ENCODE data around the gene SERPINA4.

SERPINA4 gene

DNA sequence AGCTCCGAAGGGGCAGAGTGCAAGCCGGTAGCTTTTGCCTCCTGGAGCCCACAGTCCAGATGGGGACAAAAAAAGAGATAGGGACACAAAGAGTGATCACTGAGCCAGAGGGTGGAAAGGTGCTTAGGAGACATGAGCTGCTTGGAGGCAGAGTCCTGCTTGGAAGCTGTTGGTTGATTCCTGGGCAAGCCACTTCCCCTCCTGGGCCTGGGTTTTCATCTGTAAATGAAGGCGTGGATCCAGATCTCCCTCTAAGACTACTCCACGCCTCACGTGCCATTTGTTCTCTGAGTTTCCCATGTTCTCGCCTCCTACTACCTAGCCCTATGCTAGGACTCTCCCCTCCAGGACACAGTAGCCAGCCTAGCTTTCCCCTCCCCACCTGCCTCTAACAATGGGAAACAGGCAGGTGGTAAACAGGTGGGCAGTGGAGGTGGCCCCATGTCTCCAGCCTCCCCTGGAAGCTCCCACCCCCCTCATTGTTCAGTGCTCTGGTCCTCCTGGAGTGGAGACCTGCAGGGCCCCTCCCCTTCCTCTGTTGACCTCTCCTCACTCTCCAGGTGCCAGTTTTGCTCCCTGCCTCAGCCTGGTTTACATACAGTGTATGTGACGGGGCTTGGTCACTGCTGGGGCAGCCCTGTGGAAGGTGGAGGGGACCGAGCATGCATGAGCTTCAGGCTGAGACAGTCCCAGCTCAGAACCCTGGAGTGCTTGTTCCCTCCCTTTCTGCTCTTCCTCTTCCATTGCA is 54.8 kb downstream of the SERPINA4 start:
- Histone ChIP-seq H3K27ac (ENCODE audit: low read depth, low read length) (no peak overlapping the region), H3F3A (ENCODE audit: control insufficient read depth, insufficient read depth) (no peaks in the 10 kb centered on the region), H3K4me1 (ENCODE audit: control insufficient read depth, low read length) (no peaks in the 10 kb centered on the region), H3K9me2 (replicated peaks; ENCODE audit: control insufficient read depth, low read length) (no peaks in the 10 kb centered on the region), H3K36me3 (ENCODE audit: control insufficient read depth, low read length) (no peaks in the 10 kb centered on the region), H3K4me3 (ENCODE audit: low read length) (no peak overlapping the region), H3K79me2 (ENCODE audit: control insufficient read depth, low read length) (no peaks in the 10 kb centered on the region), H3K9me3 (ENCODE audit: control insufficient read depth, insufficient read depth, low read length) (peaks cover 24% of the 10 kb centered on the region), H3K4me2 (ENCODE audit: low read length) (no peak overlapping the region), H3K27me3 (ENCODE audit: control insufficient read depth, low read length) (no peaks in the 10 kb centered on the region), H4K20me1 (ENCODE audit: control insufficient read depth, insufficient read depth, low read depth, low read length) (no peaks in the 10 kb centered on the region)
- no peak for TF ChIP-seq EZH2phosphoT487 (IDR thresholded peaks at IDR 0.05; ENCODE audit: borderline replicate concordance, low read length)
- TF ChIP-seq, protein P1, sequence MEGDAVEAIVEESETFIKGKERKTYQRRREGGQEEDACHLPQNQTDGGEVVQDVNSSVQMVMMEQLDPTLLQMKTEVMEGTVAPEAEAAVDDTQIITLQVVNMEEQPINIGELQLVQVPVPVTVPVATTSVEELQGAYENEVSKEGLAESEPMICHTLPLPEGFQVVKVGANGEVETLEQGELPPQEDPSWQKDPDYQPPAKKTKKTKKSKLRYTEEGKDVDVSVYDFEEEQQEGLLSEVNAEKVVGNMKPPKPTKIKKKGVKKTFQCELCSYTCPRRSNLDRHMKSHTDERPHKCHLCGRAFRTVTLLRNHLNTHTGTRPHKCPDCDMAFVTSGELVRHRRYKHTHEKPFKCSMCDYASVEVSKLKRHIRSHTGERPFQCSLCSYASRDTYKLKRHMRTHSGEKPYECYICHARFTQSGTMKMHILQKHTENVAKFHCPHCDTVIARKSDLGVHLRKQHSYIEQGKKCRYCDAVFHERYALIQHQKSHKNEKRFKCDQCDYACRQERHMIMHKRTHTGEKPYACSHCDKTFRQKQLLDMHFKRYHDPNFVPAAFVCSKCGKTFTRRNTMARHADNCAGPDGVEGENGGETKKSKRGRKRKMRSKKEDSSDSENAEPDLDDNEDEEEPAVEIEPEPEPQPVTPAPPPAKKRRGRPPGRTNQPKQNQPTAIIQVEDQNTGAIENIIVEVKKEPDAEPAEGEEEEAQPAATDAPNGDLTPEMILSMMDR (IDR thresholded peaks at IDR 0.05; ENCODE audit: low read depth, low read length, poor library complexity, severe bottlenecking) = no peak

- Histone ChIP-seq H3K36me3 (ENCODE audit: control insufficient read depth, low read length) (no peaks in the 10 kb centered on the region), H3K4me2 (ENCODE audit: low read length) (no peak overlapping the region), H3K4me1 (ENCODE audit: control insufficient read depth, low read length) (no peaks in the 10 kb centered on the region), H3K79me2 (ENCODE audit: control insufficient read depth, low read length) (no peaks in the 10 kb centered on the region), H3K9me3 (ENCODE audit: control insufficient read depth, insufficient read depth, low read length) (peaks cover 24% of the 10 kb centered on the region), H3K4me3 (ENCODE audit: low read length) (no peak overlapping the region), H3K27ac (ENCODE audit: low read depth, low read length) (no peak overlapping the region), H3F3A (ENCODE audit: control insufficient read depth, insufficient read depth) (no peaks in the 10 kb centered on the region), H4K20me1 (ENCODE audit: control insufficient read depth, insufficient read depth, low read depth, low read length) (no peaks in the 10 kb centered on the region), H3K9me2 (replicated peaks; ENCODE audit: control insufficient read depth, low read length) (no peaks in the 10 kb centered on the region), H3K27me3 (ENCODE audit: control insufficient read depth, low read length) (no peaks in the 10 kb centered on the region)
- TF ChIP-seq, protein P1 (IDR thresholded peaks at IDR 0.05; ENCODE audit: low read depth, low read length, poor library complexity, severe bottlenecking) = no peak
- TF ChIP-seq EZH2phosphoT487 (IDR thresholded peaks at IDR 0.05; ENCODE audit: borderline replicate concordance, low read length) = no peak
These were observed 56.2 kb downstream of the SERPINA4 start for GRCh38 chr14:94617366-94617941.

- H3K4me2 ChIP-seq (ENCODE audit: low read length) = no peak overlapping the region
- no peaks in the 10 kb centered on the region for H3K36me3 ChIP-seq (ENCODE audit: control insufficient read depth, low read length)
- H3K9me2 ChIP-seq (replicated peaks; ENCODE audit: control insufficient read depth, low read length) = no peaks in the 10 kb centered on the region
- H3K4me3 ChIP-seq (ENCODE audit: low read length) = no peak overlapping the region
- no peak overlapping the region for H3K27ac ChIP-seq (ENCODE audit: low read depth, low read length)
- H4K20me1 ChIP-seq (ENCODE audit: control insufficient read depth, insufficient read depth, low read depth, low read length) = no peaks in the 10 kb centered on the region
- no peaks in the 10 kb centered on the region for H3K79me2 ChIP-seq (ENCODE audit: control insufficient read depth, low read length)
- no peaks in the 10 kb centered on the region for H3K4me1 ChIP-seq (ENCODE audit: control insufficient read depth, low read length)
- no peaks in the 10 kb centered on the region for H3F3A ChIP-seq (ENCODE audit: control insufficient read depth, insufficient read depth)
- H3K9me3 ChIP-seq (ENCODE audit: control insufficient read depth, insufficient read depth, low read length) = peaks cover 24% of the 10 kb centered on the region
- no peak for TF ChIP-seq EZH2phosphoT487 (IDR thresholded peaks at IDR 0.05; ENCODE audit: borderline replicate concordance, low read length)
- TF ChIP-seq, protein P1 (IDR thresholded peaks at IDR 0.05; ENCODE audit: low read depth, low read length, poor library complexity, severe bottlenecking) = no peak
- H3K27me3 ChIP-seq (ENCODE audit: control insufficient read depth, low read length) = peaks cover under 1% of the 10 kb centered on the region; the same call in 1 of the 2 replicates
These were observed 57.0 kb downstream of the SERPINA4 start for GRCh38 chr14:94617988-94618822.
